Measurements from ENCODE around the gene CACNB3. TPM values are rescaled to one million over a fixed set of nuclear protein-coding genes. Genes with fewer than 3 reads are reported as not detected.

The CACNB3 gene
- total and polyA plus RNA-seq, 4 donors: 8.3 to 33.1 (median 11.1) TPM

DNA sequence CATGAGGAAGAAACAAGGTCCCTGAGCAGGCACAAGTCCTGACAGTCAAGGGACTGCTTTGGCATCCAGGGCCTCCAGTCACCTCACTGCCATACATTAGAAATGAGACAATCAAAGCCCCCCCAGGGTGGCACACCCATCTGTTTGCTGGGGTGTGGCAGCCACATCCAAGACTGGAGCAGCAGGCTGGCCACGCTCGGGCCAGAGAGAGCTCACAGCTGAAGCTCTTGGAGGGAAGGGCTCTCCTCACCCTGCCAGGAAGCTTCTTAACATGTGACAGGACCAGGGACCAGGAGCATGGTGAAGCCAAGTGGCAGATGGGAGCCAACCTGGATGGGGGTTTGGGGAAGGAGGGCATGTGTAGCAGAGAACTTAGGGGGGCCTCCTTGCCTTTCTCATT lies 10.0 kb downstream of the CACNB3 start:
- no peak for DNase-seq
- 54 to 55% methylated on average over 2 of the region's 2 CpGs for WGBS, 2 donors
- Histone ChIP-seq H3K36me3 (ENCODE audit: control insufficient read depth in 4 of 4, insufficient read depth in 4 of 4, low read length in 4 of 4) (peaks cover 20 to 62% (median 30%) of the 10 kb centered on the region in 4 donors), H3K27ac (ENCODE audit: low read depth in 1 of 2, low read length in 1 of 2) (no peak overlapping the region), H3K4me3 (no peak overlapping the region), H3K9ac (ENCODE audit: insufficient read depth in 1 of 2, low read length in 2 of 2) (no peak overlapping the region), H3K9me3 (ENCODE audit: control insufficient read depth in 4 of 4, insufficient read depth in 3 of 4, low read length in 3 of 4) (no peaks in the 10 kb centered on the region), H3K27me3 (ENCODE audit: control insufficient read depth in 3 of 3, insufficient read depth in 3 of 3, low read length in 2 of 3) (no peaks in the 10 kb centered on the region), H3K4me1 (ENCODE audit: control insufficient read depth in 5 of 5, insufficient read depth in 5 of 5, low read length in 5 of 5) (peaks cover 0 to 6% (median 0%) of the 10 kb centered on the region in 5 donors)
- TF ChIP-seq, protein P1, sequence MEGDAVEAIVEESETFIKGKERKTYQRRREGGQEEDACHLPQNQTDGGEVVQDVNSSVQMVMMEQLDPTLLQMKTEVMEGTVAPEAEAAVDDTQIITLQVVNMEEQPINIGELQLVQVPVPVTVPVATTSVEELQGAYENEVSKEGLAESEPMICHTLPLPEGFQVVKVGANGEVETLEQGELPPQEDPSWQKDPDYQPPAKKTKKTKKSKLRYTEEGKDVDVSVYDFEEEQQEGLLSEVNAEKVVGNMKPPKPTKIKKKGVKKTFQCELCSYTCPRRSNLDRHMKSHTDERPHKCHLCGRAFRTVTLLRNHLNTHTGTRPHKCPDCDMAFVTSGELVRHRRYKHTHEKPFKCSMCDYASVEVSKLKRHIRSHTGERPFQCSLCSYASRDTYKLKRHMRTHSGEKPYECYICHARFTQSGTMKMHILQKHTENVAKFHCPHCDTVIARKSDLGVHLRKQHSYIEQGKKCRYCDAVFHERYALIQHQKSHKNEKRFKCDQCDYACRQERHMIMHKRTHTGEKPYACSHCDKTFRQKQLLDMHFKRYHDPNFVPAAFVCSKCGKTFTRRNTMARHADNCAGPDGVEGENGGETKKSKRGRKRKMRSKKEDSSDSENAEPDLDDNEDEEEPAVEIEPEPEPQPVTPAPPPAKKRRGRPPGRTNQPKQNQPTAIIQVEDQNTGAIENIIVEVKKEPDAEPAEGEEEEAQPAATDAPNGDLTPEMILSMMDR (IDR thresholded peaks at IDR 0.05; ENCODE audit: control extremely low read depth, extremely low read depth): no peak
- ATAC-seq (ENCODE audit: insufficient read depth, low FRiP score): no peak

DNA sequence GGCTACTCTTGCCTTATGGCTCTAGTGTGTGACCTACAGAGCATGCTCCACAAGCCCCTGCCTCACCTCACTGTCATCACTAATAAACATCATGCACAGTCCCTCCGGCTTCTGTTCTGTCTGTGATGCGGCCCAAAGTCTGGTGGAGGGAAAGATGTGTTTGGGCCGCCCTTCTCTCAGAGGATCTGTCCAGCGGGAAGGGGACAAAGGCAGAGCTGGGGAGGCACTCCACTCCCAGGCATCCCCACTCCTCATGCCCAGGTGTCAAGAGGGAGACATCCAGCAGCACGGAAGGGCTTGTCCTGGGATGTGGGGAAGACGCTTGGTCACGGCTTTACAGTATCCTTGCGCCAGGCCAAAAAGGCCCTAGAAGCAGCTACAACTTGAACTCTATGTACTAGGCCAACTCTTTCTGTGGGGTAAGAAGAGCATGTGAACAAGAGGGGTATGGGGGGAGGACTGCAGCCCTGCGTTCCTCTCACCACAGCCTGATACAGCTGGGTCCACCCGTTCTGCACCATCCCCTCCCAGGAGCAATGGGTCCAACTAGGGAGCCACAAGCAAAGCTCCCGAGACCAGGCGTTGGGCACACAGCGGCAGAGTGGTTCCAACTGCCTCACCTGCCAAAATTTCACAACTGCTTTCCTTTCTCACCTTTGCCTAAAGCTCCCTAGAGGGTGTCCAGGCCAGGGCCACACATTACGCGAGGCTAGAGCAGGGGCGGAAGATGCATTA lies 10.7 kb downstream of the CACNB3 start:
- Histone ChIP-seq H3K4me3 (no peak overlapping the region), H3K27ac (ENCODE audit: low read depth in 1 of 2, low read length in 1 of 2) (no peak overlapping the region), H3K36me3 (ENCODE audit: control insufficient read depth in 4 of 4, insufficient read depth in 4 of 4, low read length in 4 of 4) (peaks cover 23 to 64% (median 36%) of the 10 kb centered on the region in 4 donors), H3K4me1 (ENCODE audit: control insufficient read depth in 5 of 5, insufficient read depth in 5 of 5, low read length in 5 of 5) (no peaks in the 10 kb centered on the region), H3K9me3 (ENCODE audit: control insufficient read depth in 4 of 4, insufficient read depth in 3 of 4, low read length in 3 of 4) (no peaks in the 10 kb centered on the region), H3K9ac (ENCODE audit: insufficient read depth in 1 of 2, low read length in 2 of 2) (no peak overlapping the region), H3K27me3 (ENCODE audit: control insufficient read depth in 3 of 3, insufficient read depth in 3 of 3, low read length in 2 of 3) (no peaks in the 10 kb centered on the region)
- WGBS, 2 donors: 92 to 94% methylated on average over 16 of the region's 16 CpGs
- ATAC-seq (ENCODE audit: insufficient read depth, low FRiP score) (no peak), DNase-seq (no peak)
- TF ChIP-seq, protein P1 (IDR thresholded peaks at IDR 0.05; ENCODE audit: control extremely low read depth, extremely low read depth): no peak

DNA sequence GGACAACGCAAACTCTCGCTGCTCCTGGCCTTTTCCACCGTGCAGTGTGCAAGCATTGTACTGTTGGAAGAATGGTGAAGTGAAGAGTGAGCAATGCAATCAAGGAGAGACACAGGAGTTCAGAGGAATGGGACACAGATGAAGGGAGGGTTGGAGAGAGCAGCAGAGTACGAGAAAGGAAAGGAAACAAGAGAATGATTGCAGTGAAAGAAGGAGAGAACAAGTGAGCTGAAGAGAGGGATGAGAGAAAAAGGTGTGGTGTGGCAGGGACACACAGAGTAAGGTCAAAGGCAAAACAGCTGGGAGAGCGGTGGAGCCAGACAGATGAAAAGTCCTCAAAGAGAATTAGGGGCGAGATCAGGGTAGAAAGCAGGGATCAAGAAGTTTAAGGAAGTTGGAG lies 13.0 kb downstream of the CACNB3 start:
- Histone ChIP-seq H3K4me1 (ENCODE audit: control insufficient read depth in 5 of 5, insufficient read depth in 5 of 5, low read length in 5 of 5) (no peaks in the 10 kb centered on the region), H3K4me3 (no peak overlapping the region), H3K36me3 (ENCODE audit: control insufficient read depth in 4 of 4, insufficient read depth in 4 of 4, low read length in 4 of 4) (peaks cover 31 to 76% (median 40%) of the 10 kb centered on the region in 4 donors), H3K9me3 (ENCODE audit: control insufficient read depth in 4 of 4, insufficient read depth in 3 of 4, low read length in 3 of 4) (no peaks in the 10 kb centered on the region), H3K27ac (ENCODE audit: low read depth in 1 of 2, low read length in 1 of 2) (no peak overlapping the region), H3K27me3 (ENCODE audit: control insufficient read depth in 3 of 3, insufficient read depth in 3 of 3, low read length in 2 of 3) (no peaks in the 10 kb centered on the region), H3K9ac (ENCODE audit: insufficient read depth in 1 of 2, low read length in 2 of 2) (no peak overlapping the region)
- DNase-seq (no peak), ATAC-seq (ENCODE audit: insufficient read depth, low FRiP score) (no peak)
- TF ChIP-seq, protein P1 (IDR thresholded peaks at IDR 0.05; ENCODE audit: control extremely low read depth, extremely low read depth): no peak
- 92 to 93% methylated on average over 6 of the region's 6 CpGs for WGBS, 2 donors

Measured in lung (tissue), 12 donors.